MM.1S (cell line): ENCODE data around the gene MEGF8.

Experiments
- CTCF ChIP-seq: fragments of 300-600 bp; sonication (generic); IDR thresholded peaks from 2 replicates; pipeline ENCODE4 v1.5.1; 2016; ENCODE audit warnings: antibody characterized with exemption, low read length, mixed read lengths
- EZH2phosphoT487 ChIP-seq: fragments of 300-600 bp; sonication (generic); IDR thresholded peaks from 2 replicates; pipeline ENCODE4 v1.6.1; 2018; ENCODE audit warnings: antibody characterized with exemption, low read length

- TF ChIP-seq CTCF = no peak
- TF ChIP-seq EZH2phosphoT487 = no peak; the same call in 1 of the 2 replicates
Observed at GRCh38 chr19:42323852-42324654, 1.4 kb upstream of the MEGF8 start.
